HepG2 (cell line): ENCODE results near the gene UBE3D. TPM values are rescaled to one million over a fixed set of nuclear protein-coding genes. Genes with fewer than 3 reads are reported as not detected.
A peak's percentile ranks its signal among the peaks of the same experiment; 100 is the strongest.

Experiments
- ARID4A ChIP-seq: sonication (generic); formaldehyde crosslinking; IDR thresholded peaks from 2 replicates; pipeline ENCODE4 v1.5.0; 2020; ENCODE audit warnings: mild to moderate bottlenecking, missing genetic modification reagents, borderline replicate concordance
- ATF7 ChIP-seq, 2 experiments: fragments of 450-650 bp in 1 of 2; sonication (generic) in 1 of 2; formaldehyde crosslinking in 1 of 2; IDR thresholded peaks; 2 replicates each; pipeline versions ENCODE4 v1.4.0 to v1.6.1; 2016 to 2020; ENCODE audit warnings: antibody characterized with exemption in 1 of 2, mild to moderate bottlenecking in 1 of 2, missing genetic modification reagents in 1 of 2
- ESRRA ChIP-seq: sonication (generic); formaldehyde crosslinking; IDR thresholded peaks from 2 replicates; pipeline ENCODE4 v1.5.1; 2020; ENCODE audit warnings: mild to moderate bottlenecking, low read depth, missing genetic modification reagents
- HOXD1 ChIP-seq: sonication (generic); formaldehyde crosslinking; IDR thresholded peaks from 2 replicates; pipeline ENCODE4 v1.5.0; 2020; ENCODE audit warnings: missing genetic modification reagents
- LCORL ChIP-seq, 2 experiments: fragments of 450-650 bp in 1 of 2; sonication (generic) in 1 of 2; formaldehyde crosslinking in 1 of 2; IDR thresholded peaks; 2 replicates each; pipeline versions ENCODE4 v1.5.0 to v1.6.1; 2017 to 2020; ENCODE audit warnings: antibody characterized with exemption in 1 of 2, missing genetic modification reagents in 1 of 2
- NR2F1 ChIP-seq, 2 experiments: fragments of 450-650 bp in 1 of 2; formaldehyde crosslinking in 1 of 2; IDR thresholded peaks; 2 replicates each; pipeline versions ENCODE4 v1.5.0 to v1.6.1; 2016 to 2020; ENCODE audit warnings: mild to moderate bottlenecking in 1 of 2, missing compliant biosample characterization in 1 of 2, missing genetic modification reagents in 1 of 2, moderate library complexity in 1 of 2
- POLR2G ChIP-seq: fragments of 200-400 bp; formaldehyde crosslinking; IDR thresholded peaks from 2 replicates; pipeline ENCODE4 v1.6.1; 2018; ENCODE audit warnings: mild to moderate bottlenecking, low read depth, low read length, moderate library complexity
- PREB ChIP-seq: sonication (generic); formaldehyde crosslinking; IDR thresholded peaks from 2 replicates; pipeline ENCODE4 v1.4.0; 2020; ENCODE audit warnings: missing genetic modification reagents
- RXRB ChIP-seq: IDR thresholded peaks from 2 replicates; pipeline ENCODE4 v1.6.1; 2016; ENCODE audit warnings: borderline replicate concordance, missing genetic modification reagents, missing compliant biosample characterization
- TBL1XR1 ChIP-seq: fragments of 150-350 bp; IDR thresholded peaks from 2 replicates; pipeline ENCODE4 v1.6.1; 2014; ENCODE audit warnings: borderline replicate concordance, low read length; ENCODE audit not compliant: partially characterized antibody
- ZFP36 ChIP-seq: fragments of 150-350 bp; IDR thresholded peaks from 2 replicates; pipeline ENCODE4 v1.6.1; 2018; ENCODE audit warnings: borderline replicate concordance, low read length, low read depth; ENCODE audit not compliant: partially characterized antibody
- ZNF235 ChIP-seq: sonication (generic); formaldehyde crosslinking; IDR thresholded peaks from 2 replicates; pipeline ENCODE4 v1.8.1; 2023; ENCODE audit warnings: mild to moderate bottlenecking, missing genetic modification reagents, borderline replicate concordance
- ZNF24 ChIP-seq: fragments of 450-650 bp; IDR thresholded peaks from 2 replicates; pipeline ENCODE4 v1.6.1; 2017; ENCODE audit warnings: antibody characterized with exemption, mild to moderate bottlenecking
- ZNF549 ChIP-seq: sonication (generic); formaldehyde crosslinking; IDR thresholded peaks from 2 replicates; pipeline ENCODE4 v1.5.0; 2020; ENCODE audit warnings: missing genetic modification reagents
- ZNF557 ChIP-seq: sonication (generic); formaldehyde crosslinking; IDR thresholded peaks from 2 replicates; pipeline ENCODE4 v1.4.0; 2020; ENCODE audit warnings: missing genetic modification reagents
- ZNF567 ChIP-seq: sonication (generic); formaldehyde crosslinking; IDR thresholded peaks from 2 replicates; pipeline ENCODE4 v1.8.1; 2023; ENCODE audit warnings: mild to moderate bottlenecking, missing genetic modification reagents, borderline replicate concordance
- ZNF577 ChIP-seq: sonication (generic); formaldehyde crosslinking; IDR thresholded peaks from 2 replicates; pipeline ENCODE4 v1.4.0; 2020; ENCODE audit warnings: mild to moderate bottlenecking, low read depth, missing genetic modification reagents, borderline replicate concordance
- ZNF710 ChIP-seq: sonication (generic); formaldehyde crosslinking; IDR thresholded peaks from 2 replicates; pipeline ENCODE4 v1.5.0; 2020; ENCODE audit warnings: mild to moderate bottlenecking, missing genetic modification reagents, borderline replicate concordance
- ZSCAN25 ChIP-seq: sonication (generic); formaldehyde crosslinking; IDR thresholded peaks from 2 replicates; pipeline ENCODE4 v1.8.0; 2022; ENCODE audit warnings: mild to moderate bottlenecking, missing genetic modification reagents
- polyA plus RNA-seq, 8 experiments: library from polyadenylated mRNA; depleted of rRNA in 3 of 8; stranded (reverse) in 7 of 8; unstranded in 1 of 8; fragments of >200 nt; fragmentation: Illumina TruSeq in 4 of 8; extraction: Trizol in 4 of 8; gene quantifications; 2 replicates each; pipeline versions ENCODE4 v1.2.1 to v1.2.3, GENCODE V29; 2011 to 2016; ENCODE audit warnings: low read depth in 4 of 8, missing spikeins in 1 of 8, mixed read lengths in 1 of 8; ENCODE audit not compliant: insufficient read depth in 1 of 8
- total RNA-seq, 5 experiments: library from RNA; depleted of rRNA; stranded (reverse); fragments of >200 nt; fragmentation: Illumina TruSeq; extraction: Trizol; gene quantifications; 2 replicates each; pipeline ENCODE4 v1.2.3, GENCODE V29; 2016; ENCODE audit warnings: low read depth in 1 of 5

UBE3D gene
- total and polyA plus RNA-seq, 2 of the 13 experiments (the other 11 are each of a cell fraction or from before 2014, with no cell fraction given), result 5.1 to 11.4 TPM

GRCh38 chr6:83065511-83066192 is at the start of gene UBE3D (continued):
- TF ChIP-seq ZSCAN25 (CRISPR knock-in tag), result peak; percentile 62; the same call in 1 of the 2 replicates
- TF ChIP-seq LCORL (IDR thresholded peaks at IDR 0.05), result no peak
- TF ChIP-seq LCORL (CRISPR knock-in tag; IDR thresholded peaks at IDR 0.05), result peak; percentile 19; the same call in 1 of the 2 replicates
- no peak for TF ChIP-seq ZFP36
- TF ChIP-seq RXRB (CRISPR knock-in tag), result peak; percentile 42; the same call in 1 of the 2 replicates
- TF ChIP-seq ZNF567, result 0 out of 2 replicates have a peak, but pooled peaks have one; percentile 56
- peak; percentile 85; the same call in 1 of the 2 replicates for TF ChIP-seq ZNF235 (CRISPR knock-in tag)
- no peak for TF ChIP-seq PREB
- TF ChIP-seq HOXD1, result no peak
- peak; percentile 34; a peak in 1 of 4 replicates for TF ChIP-seq NR2F1 (CRISPR knock-in tag; IDR thresholded peaks at IDR 0.05)
- TF ChIP-seq ESRRA, result peak; percentile 62; the same call in 1 of the 2 replicates
- no peak for TF ChIP-seq ATF7 (IDR thresholded peaks at IDR 0.05)
- TF ChIP-seq ATF7 (CRISPR knock-in tag; IDR thresholded peaks at IDR 0.05), result peak; percentile 62; the same call in 1 of the 2 replicates
- TF ChIP-seq ZNF710 (CRISPR knock-in tag), result peak; percentile 83; the same call in 1 of the 2 replicates
- TF ChIP-seq ZNF549 (CRISPR knock-in tag), result no peak
- peak; percentile 91; the same call in 1 of the 2 replicates for TF ChIP-seq ARID4A
- no peak for TF ChIP-seq ZNF24
- TF ChIP-seq ZNF577 (CRISPR knock-in tag), result no peak
- no peak for TF ChIP-seq ZNF557 (CRISPR knock-in tag)
- TF ChIP-seq TBL1XR1, result no peak
- TF ChIP-seq POLR2G, result peak; percentile 97
